ENCODE results near the gene ALOX12B.
"Not testable (repeated sequence)": the region's sequence is repeated elsewhere in the genome, so short reads cannot be mapped to it uniquely, and the experiment has no call there.

Gene ALOX12B

DNA sequence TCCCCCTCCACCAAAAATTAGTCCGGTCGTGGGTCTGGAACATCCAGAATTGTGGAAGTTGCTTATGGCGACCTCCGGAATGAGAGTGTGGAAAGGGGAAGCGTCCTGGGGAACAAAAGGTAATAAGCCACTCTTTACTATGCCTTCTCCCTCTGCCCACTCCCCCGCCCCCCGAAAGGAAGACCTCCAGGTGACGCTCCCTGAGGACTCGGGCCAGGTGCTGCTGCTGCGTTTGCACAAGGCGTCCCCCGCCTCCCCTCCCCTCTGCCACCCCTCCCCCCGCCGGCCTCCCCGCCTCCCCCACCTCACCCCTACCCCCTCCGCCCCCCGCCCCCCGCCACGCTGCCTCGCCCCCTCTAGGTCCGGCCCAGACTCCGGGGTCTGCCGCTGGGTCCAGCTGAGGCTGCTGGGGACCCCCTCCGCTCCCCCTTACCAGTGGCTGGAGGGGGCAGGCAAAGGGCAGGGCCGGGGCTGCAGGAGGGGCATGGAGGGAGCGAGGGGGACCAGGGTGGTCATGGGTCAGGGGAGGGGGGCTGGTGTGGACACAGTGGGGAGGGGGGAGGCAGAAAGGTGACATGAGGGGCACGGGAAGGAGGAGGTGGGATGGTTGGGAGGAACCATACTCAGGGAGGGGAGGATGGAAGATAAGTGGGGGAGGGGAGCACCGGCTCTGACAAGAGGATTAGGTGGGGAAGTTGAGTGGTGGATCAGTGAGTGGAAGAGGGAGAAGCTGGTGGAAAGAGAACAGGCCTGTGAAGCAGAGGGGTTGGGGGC lies 23.6 kb downstream of the ALOX12B start:
- no peak for DNase-seq

DNA sequence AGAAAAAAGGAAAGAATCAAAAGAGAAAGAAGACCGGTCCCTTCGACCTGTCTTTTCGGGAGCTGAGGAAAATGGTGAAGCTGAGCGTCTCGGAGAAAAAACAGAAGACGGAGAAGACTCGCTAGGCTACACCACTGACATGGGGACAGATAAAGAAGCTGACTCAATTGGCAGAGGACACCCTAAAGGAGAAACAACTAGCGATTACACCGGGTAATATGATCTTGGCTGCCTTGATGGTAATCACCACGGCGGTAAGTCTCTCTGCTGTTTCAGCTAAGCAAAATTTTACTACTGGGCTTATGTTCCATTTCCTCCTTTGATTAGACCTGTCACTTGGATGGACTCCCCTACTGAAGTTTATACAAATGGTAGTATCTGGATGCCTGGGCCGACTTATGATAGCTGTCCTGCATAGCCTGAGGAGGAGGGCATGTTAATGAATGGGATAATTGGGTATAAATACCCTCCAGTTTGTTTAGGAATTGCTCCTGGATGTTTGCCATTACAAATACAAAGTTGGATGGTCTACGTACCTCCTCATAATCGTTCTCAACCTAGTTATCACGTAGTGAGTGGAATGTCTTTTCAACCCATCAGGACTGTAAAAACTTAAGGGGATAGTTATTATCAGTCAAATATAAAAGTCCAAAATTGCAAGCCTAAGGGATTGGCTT lies 24.6 kb downstream of the ALOX12B start:
- DNase-seq: no peak

DNA sequence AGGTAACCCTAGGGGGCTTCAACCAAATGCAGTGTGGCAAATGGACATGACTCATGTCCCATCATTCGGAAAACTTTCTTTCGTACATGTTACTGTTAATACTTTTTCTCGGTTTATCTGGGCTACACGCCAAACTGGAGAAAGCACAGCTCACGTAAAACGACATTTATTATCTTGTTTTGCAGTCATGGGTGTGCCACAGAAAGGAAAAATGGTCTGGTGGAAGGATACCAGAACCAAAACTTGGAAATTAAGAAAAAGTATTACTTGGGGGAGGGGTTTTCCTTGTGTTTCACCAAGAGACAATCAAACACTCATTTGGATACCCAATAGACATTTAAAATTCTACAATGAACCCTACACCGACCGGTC lies 25.1 kb downstream of the ALOX12B start:
- no peak for DNase-seq

DNA sequence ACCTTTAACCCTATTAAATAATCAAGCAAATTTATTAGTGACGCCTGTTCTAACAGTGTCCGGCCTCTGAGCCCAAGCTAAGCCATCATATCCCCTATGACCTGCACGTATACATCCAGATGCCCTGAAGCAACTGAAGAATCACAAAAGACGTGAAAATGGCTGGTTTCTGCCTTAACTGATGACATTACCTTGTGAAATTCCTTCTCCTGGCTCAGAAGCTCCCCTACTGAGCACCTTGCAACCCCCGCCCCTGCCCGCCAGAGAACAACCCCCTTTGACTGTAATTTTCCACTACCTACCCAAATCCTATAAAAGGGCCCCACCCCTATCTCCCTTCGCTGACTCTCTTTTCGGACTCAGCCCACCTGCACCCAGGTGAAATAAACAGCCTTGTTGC lies 25.7 kb downstream of the ALOX12B start:
- DNase-seq: not testable (repeated sequence)

DNA sequence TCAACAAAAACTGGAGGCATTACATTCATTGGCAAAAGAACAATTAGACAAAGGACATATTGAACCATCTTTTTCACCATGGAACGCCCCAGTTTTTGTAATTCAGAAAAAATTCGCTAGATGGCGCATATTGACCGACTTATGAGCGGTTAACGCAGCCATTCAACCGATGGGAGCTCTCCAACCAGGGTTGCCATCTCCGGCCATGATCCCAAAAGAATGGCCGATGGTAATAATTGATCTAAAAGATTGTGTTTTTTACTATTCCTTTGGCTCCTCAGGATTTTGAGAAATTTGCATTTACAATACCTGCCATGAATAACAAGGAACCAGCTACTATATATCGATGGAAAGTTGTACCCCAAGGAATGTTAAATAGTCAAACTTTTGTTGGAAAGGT lies 27.2 kb downstream of the ALOX12B start:
- peak; percentile 91 for DNase-seq

DNA sequence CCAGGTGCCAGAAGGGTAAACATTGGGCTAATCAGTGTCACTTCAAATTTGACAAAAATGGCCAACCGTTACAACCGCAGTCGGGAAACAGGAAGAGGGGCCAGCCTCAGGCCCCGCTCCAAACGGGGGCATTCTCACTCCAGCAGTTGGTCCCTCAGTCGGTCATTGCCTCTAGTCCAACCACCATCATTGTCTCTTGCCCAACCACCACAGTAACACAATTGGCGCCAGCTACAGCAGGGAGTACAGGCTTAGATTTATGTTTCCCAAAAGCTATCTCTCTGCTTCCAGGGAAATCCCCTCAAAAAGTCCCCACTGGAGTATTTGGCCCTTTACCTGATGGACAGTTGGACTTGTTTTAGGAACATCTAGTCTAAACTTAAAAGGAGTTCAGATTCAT lies 28.4 kb downstream of the ALOX12B start:
- no peak for DNase-seq

DNA sequence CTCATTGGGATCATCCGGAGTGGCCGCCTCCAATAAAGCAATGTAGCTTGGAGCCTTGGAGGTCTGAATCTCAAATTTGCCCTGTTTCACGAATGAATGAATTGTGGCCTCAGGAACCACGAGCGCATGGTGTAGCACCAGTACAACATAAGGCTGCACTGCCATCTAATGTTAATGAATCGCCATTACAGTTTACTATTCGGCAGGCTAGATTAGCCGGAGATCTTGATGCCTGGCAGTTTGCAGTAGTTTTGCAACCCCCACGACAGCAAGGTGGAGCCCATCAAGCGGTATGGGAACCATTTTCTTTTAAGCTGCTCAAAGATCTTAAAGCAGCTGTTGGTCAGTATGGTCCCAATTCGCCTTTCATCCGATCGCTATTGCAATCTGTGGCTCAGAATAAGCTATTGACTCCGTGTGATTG lies 29.8 kb downstream of the ALOX12B start:
- peak; percentile 81 for DNase-seq

DNA sequence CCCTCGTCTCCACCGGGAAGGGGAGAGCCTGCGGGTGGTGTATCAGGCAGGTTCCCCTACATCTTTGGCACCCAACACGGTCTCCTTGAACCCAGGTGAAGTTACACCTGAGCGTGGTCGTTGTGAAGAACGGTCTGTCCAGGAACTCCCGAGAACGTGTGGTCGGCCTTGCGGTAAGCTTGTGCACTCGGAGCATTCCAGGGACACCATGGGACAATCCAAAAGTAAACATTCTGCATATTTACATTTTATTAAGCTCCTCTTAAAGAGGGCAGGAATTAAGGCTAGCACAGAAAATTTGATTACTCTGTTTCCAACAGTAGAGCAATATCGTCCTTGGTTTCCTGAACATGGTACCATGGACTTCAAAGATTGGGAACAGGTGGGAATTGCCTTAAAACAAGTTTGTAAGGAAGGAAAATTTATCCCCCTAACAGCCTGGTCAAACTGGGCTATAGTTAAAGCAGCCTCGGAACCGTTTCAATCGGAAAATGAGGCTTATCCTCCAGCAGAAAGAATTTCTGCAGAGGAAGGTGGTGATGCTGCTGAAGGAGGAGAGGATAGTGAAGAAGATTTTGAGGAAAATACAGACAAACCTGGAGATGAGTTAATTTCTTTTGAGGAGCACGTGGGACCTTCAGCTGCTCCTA lies 30.4 kb downstream of the ALOX12B start:
- DNase-seq: no peak

DNA sequence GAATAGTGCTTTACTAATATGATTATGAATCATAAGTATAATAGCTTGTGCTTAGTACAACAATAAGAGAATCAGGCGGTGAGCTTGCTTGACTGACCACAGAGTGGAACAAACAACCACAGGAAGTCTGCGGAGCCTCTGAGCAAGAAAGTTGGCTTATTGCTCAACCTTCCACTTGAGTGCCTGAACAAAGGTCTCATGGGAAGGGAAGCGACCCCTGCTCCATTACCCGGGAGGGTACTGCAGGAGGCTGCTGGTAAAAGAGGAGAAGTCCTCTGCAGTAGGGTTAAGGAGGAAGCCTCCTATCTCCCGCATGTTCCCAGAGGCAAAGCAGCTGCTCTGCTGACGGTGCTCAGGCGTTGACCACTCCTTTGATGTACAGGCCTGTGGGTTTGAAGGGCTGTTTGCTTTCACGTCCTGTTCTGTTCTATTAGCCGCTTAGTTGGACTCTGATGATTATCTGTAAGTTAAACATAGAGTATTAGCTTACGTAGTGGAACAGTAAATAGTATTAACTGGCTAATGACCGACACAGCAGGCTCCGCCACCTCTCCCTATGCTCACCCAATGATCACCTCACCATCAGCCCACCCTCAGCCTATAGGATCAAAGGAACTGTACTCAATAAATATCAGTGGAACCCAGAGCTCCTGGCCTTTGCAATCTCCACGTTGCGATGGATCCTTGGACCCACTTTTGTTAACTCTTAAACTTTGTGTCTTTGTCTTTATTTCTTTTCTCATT lies 31.1 kb downstream of the ALOX12B start:
- peak; percentile 53 for DNase-seq

DNA sequence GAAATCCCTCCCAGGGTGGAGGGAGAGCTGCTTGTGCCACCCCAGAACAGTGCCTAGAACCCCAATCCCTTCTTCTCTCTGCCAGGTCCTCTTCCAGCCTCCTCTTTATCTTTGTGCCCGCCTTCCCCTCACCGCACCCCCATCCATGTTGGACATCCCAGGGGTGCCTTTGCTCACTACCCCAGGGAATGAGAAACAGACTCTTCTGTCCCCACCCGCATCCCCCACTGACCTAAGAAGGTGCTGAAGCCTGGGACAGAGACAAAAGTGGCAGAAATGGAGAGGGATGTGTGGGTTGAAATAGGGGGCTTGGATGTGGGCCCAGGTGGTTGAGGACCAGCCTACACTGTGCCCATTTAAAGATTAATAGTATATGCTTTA lies 31.7 kb downstream of the ALOX12B start:
- DNase-seq: no peak

DNA sequence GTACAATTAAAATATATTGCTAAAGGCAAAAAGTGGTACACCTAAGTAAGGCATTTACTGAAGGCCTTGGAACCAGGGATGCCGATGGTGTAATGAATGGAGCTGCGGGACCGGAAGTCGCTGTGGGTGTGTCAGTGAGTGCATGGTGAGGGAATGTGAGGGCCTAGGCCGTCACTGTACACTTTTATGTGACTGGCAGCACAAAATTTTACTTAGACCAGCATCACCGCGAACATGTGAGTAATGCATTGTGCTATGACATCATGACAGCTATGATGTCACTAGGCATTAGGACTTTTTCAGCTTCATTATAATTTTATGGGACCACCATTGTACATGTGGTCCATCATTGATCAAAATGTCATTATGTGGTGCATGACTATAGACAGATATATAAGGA lies 33.9 kb downstream of the ALOX12B start:
- DNase-seq: no peak

DNA sequence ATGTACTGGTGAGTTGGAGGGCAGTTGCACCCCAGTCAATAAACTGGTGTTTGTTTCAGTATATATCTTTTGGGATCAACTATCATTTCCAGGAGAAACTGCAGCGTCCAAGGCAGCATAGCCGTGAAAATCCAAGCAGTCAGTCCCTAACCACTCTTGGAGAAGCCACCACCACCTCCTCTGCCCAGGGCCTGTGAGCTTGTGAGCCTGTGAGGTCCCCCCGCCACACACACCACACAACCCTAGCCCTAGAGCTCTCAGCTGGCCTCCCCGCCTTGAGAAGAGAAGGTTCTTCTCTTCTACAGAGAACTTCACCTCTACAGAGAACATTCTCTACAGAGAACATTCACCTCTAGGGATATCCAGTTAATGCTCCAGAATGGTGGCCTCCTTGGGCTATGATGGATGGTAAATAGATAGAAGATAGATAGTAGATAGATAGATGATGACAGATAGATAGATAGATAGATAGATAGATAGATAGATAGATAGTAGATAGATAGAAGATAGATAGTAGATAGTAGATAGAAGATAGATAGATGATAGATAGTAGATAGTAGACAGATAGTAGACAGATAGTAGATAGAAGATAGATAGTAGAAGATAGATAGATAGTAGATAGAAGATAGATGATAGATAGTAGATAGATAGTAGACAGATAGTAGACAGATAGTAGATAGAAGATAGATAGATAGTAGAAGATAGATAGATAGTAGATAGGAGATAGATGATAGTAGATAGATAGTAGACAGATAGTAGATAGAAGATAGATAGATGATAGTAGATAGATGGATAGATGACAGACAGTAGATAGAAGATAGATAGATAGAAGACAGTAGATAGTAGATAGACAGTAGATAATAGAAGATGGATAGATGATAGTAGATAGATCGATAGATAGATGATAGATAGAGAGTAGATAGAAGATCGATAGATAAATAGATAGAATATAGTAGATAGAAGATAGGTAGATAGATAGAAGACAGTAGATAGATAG lies 35.0 kb downstream of the ALOX12B start:
- DNase-seq: no peak

DNA sequence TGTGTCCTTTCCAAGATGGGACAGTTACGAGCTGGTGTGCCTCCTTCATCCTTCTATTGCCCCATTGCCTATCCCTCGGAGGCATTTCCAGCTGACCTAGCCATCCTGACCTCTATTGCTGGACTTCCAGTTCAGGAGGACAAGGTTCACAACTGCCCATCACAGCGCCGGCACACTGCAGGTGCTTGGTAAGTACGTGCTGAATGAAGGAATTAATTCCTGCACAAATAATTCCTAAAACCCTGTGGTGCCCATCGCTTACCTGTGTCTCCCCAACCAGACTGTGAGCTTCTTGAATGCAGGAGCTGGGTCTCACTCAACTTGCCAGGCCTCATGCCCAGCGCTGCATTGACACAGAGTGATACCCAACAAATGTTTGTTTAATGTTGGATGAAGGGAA lies 35.7 kb downstream of the ALOX12B start:
- no peak for DNase-seq

DNA sequence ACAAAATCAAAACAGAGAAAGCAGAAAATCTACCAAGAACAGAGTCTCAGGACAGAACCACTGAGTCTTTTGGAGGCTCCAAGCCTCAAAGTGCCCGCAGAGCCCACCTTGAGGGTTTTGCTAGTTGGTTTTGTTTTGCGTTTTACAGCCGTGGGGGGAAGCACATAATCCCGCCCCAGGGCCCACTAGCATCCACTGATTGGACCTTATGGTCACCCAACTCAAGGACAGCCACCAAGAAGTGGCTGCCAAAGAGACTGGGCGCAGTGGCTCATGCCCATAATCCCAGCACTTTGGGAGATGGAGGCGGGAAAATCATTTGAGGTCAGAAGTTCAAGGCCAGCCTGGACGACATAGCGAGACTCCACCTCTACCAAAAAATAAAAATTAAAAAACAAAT lies 38.8 kb downstream of the ALOX12B start:
- DNase-seq: no peak

DNA sequence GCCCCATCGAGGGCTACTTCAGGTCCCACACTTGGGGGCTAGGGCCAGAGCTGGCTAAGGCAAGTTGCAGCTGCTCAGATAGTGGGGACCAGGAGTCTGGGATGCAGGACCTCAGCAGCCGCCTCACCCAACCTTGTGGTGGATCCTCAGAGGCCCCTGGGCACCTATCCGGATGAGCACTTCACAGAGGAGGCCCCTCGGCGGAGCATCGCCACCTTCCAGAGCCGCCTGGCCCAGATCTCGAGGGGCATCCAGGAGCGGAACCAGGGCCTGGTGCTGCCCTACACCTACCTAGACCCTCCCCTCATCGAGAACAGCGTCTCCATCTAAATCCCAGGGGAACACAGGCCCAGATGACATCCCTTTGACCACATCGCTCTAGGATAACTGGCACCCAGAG lies 39.3 kb downstream of the ALOX12B start:
- no peak for DNase-seq

DNA sequence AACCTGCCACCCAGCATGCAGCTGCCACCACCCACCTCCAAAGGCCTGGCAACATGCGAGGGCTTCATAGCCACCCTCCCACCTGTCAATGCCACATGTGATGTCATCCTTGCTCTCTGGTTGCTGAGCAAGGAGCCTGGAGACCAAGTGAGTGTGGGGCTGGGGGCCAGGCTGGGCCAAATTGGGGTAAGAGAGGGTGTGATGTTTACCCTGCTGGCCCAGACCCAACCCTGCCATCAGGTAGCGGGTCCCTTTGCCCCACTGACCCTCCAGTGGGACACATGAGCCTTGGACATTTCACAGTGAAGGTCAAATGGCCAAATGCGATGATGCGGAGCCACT lies 39.8 kb downstream of the ALOX12B start:
- DNase-seq: no peak

DNA sequence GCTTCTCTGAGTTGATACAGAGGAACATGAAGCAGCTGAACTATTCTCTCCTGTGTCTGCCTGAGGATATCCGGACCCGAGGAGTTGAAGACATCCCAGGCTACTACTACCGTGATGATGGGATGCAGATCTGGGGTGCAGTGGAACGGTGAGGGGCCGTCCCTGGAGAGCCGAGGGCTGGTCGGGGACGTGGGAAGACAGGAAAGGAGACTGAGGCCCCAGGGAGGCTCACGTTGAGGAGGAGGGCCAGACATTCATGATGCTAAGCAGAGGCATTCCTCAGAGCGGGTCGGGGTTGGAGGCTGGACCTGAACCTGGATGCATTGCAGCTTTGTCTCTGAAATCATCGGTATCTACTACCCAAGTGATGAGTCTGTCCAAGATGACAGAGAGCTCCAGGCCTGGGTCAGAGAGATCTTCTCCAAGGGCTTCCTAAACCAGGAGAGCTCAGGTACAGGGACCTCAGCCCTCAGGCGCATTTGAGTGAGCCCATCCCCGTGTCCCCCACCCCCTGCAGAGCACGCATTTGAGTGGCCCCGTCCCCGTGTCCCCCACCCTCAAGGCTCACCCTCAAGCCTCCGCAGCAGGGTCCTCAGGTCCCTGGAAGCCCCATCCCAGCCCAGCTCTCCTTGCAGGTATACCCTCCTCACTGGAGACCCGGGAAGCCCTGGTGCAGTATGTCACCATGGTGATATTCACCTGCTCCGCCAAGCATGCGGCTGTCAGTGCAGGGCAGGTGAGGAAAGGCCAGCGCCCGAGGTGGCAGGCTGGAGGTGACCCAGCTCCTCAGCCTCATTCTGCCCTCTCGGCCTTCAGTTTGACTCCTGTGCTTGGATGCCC lies 40.4 kb downstream of the ALOX12B start:
- no peak for DNase-seq

DNA sequence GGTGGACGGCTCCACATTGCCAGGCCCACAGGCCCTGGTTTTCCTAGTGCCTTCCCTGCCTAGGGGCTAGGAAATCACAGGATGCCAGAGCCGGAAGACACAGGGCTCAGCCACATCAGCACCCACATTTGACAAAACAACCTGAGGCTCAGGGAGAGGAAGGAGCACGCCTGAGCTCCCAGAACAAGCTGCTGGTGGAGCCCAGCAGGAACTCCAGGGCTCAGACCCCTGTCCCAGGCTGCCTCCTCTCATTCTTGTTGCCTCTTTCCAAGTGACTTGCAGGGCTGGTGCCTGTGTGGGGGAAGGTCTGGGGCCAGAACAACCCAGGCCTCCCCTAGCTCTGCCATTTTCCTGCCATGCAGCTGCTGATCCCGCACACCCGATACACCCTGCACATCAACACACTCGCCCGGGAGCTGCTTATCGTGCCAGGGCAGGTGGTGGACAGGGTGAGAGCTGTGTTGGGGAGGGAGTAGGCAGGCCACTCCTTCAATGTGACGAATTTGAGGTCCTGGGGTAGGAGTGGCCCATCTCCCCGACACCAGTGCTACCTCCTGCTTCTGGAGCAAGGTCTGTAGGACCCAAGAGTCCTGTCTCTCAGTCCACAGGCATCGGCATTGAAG lies 41.1 kb downstream of the ALOX12B start:
- no peak for DNase-seq

DNA sequence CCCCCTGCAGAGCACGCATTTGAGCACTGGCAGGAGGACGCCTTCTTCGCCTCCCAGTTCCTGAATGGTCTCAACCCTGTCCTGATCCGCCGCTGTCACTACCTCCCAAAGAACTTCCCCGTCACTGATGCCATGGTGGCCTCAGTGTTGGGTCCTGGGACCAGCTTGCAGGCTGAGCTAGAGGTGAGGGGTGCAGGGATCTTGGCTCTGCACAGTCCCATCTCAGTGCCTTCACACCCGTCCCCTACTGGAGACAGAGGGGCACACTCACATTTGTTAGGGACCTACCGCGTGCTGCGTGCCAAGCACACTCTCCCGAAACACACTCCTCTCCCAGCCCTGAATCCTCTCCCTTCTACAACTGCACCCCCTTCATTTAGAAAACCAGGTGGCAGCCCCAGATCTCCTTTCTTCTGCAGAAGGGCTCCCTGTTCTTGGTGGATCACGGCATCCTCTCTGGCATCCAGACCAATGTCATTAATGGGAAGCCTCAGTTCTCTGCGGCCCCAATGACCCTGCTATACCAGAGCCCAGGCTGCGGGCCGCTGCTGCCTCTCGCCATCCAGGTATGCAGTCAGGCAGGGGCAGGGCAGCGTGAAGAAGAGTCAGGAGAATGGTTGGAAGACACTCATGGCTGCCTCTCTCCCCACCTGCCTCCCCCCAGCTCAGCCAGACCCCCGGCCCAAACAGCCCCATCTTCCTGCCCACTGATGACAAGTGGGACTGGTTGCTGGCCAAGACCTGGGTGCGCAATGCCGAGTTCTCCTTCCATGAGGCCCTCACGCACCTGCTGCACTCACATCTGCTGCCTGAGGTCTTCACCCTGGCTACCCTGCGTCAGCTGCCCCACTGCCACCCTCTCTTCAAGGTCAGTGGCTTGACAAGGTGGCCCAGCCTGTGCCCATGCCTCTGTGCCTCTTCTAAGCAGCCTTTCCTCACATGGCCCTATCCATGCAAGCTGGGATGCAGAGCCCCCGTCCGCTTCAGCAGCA lies 42.4 kb downstream of the ALOX12B start:
- no peak for DNase-seq

DNA sequence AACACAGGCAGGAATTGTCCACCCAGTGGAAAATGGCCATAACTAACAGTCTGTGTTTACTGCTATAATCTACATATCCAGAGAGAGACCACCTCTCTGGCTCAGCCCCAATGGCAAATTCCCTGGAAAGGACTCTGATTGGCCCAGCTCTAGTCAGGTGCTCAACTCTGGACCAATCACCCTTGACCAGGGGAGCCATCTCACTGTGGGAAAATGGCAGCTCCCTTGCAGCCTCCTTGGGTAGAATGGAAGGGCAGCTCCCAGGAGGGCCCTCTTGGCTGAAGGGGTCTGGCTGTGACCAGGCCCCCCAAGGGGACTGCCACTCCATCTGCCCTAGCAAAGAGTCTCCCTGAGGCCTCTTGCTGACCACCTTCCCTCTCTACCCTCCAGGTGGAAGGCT lies 45.5 kb downstream of the ALOX12B start:
- DNase-seq: no peak

Measured in midbrain (tissue), 1 donor.